GM08714 (cell line): ENCODE measurements around the gene NTSR1.
A peak's percentile ranks its signal among the peaks of the same experiment; 100 is the strongest.

Experiments used
- H3K4me3 ChIP-seq: fragments of 200-500 bp; sonication (Bioruptor generic); 2 replicates; pipeline ENCODE4 v1.5.1; 2014; ENCODE audit warnings: mild to moderate bottlenecking, low read length, inconsistent platforms
- ZNF274 ChIP-seq: IDR thresholded peaks from 2 replicates; pipeline ENCODE4 v1.6.1; 2012; ENCODE audit warnings: mild to moderate bottlenecking, low read depth, low read length

Gene NTSR1

GRCh38 chr20:62800314-62801259, 92.0 kb downstream of the NTSR1 start:
- TF ChIP-seq ZNF274 = no peak
- H3K4me3 ChIP-seq = no peak overlapping the region

GRCh38 chr20:62801284-62802010, 92.8 kb downstream of the NTSR1 start:
- no peak overlapping the region for H3K4me3 ChIP-seq
- TF ChIP-seq ZNF274 = no peak

- H3K4me3 ChIP-seq = no peak overlapping the region
- TF ChIP-seq ZNF274 = no peak
Measured at GRCh38 chr20:62802026-62802712, 93.5 kb downstream of the NTSR1 start.

- no peak for TF ChIP-seq ZNF274
- H3K4me3 ChIP-seq = peak overlapping the region; percentile 46; the same call in 1 of the 2 replicates
Measured at GRCh38 chr20:62804021-62804626, 95.5 kb downstream of the NTSR1 start.

- H3K4me3 ChIP-seq = peak within 1 kb of the TSS; percentile 89
- no peak for TF ChIP-seq ZNF274
Measured at GRCh38 chr20:62804627-62805154, 96.1 kb downstream of the NTSR1 start, which contains the start of gene OGFR. OGFR (plus strand) TSS chr20:62804835; CDS start chr20:62804860, 25 bp downstream.

GRCh38 chr20:62805155-62805710, 96.6 kb downstream of the NTSR1 start:
- no peak for TF ChIP-seq ZNF274
- peak overlapping the region; percentile 89 for H3K4me3 ChIP-seq

GRCh38 chr20:62805711-62806382, 97.2 kb downstream of the NTSR1 start:
- no peak for TF ChIP-seq ZNF274
- H3K4me3 ChIP-seq = peak overlapping the region; percentile 89

GRCh38 chr20:62806383-62807050, 97.9 kb downstream of the NTSR1 start:
- no peak for TF ChIP-seq ZNF274
- peak overlapping the region; percentile 89; the same call in 1 of the 2 replicates for H3K4me3 ChIP-seq

GRCh38 chr20:62807444-62808210, 99.0 kb downstream of the NTSR1 start:
- no peak for TF ChIP-seq ZNF274
- H3K4me3 ChIP-seq = no peak overlapping the region

GRCh38 chr20:62808211-62808865, 99.7 kb downstream of the NTSR1 start:
- TF ChIP-seq ZNF274 = no peak
- no peak overlapping the region for H3K4me3 ChIP-seq
